ENCODE results near the gene TBL1X. TPM values are rescaled to one million over a fixed set of nuclear protein-coding genes. Genes with fewer than 3 reads are reported as not detected.

Gene TBL1X
- polyA plus RNA-seq, 1 donor (not counting 4 experiments of a cell fraction or from before 2014, with no cell fraction given), result 2.2 TPM

DNA sequence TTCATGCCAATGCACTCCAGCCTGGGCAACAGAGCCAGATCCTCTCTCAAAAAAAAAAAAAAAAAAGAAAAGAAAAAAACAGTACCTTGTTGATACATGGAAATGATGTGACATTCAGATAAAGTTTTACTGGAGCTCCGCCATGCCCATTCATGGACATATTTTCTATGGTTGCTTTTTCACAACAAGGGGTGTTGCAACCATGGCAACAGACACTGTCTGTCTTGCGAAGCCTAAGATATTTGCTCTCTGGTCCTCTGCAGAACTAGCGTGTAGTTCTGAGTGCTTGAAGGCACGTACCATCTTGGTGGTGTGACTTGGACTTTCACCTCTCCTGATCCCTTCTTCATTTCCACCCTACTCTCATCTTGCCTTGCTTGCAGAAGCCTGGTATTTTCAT is 53.2 kb downstream of the TBL1X start:
- DNase-seq (ENCODE audit: low read depth, low spot score) (no peak), FAIRE-seq (no peak)
- H4K20me1 ChIP-seq (ENCODE audit: control insufficient read depth, extremely low read depth, insufficient read depth, low read length), result no peaks in the 10 kb centered on the region
- H3K4me2 ChIP-seq (ENCODE audit: control insufficient read depth, extremely low read depth, insufficient read depth, low read depth, low read length), result no peak overlapping the region
- H3K27ac ChIP-seq (ENCODE audit: control insufficient read depth, insufficient read depth, low read length), result no peak overlapping the region
- TF ChIP-seq EZH2 (IDR thresholded peaks at IDR 0.05; ENCODE audit: low read length), result no peak
- H3K79me2 ChIP-seq (ENCODE audit: control insufficient read depth, insufficient read depth, low read length), result no peaks in the 10 kb centered on the region
- H2AFZ ChIP-seq (ENCODE audit: control insufficient read depth, low read length), result no peak overlapping the region
- H3K27me3 ChIP-seq (ENCODE audit: control insufficient read depth, extremely low read depth, insufficient read depth, low read length), result no peaks in the 10 kb centered on the region
- H3K4me3 ChIP-seq (ENCODE audit: control insufficient read depth in 2 of 3, extremely low read depth in 1 of 3, insufficient read depth in 2 of 3, low read depth in 1 of 3, low read length in 3 of 3), result no peak overlapping the region
- no peaks in the 10 kb centered on the region for H3K4me1 ChIP-seq (ENCODE audit: control insufficient read depth, extremely low read depth, insufficient read depth, low read length)
- no peaks in the 10 kb centered on the region for H3K36me3 ChIP-seq (ENCODE audit: control insufficient read depth in 2 of 2, extremely low read depth in 1 of 2, insufficient read depth in 2 of 2, low read length in 2 of 2)
- dilution Hi-C loops (cut with MboI; ENCODE audit: extremely low pct_ligation_motif_present, low sequenced_read_pairs), result no loop called here
- H3K9ac ChIP-seq (ENCODE audit: control insufficient read depth, extremely low read depth, insufficient read depth, low read length), result no peak overlapping the region
- no peaks in the 10 kb centered on the region for H3K9me3 ChIP-seq (ENCODE audit: control insufficient read depth, low read depth, low read length)
- H3K9me1 ChIP-seq (ENCODE audit: control insufficient read depth, extremely low read depth, insufficient read depth, low read length), result no peaks in the 10 kb centered on the region

- dilution Hi-C loops (cut with MboI; ENCODE audit: extremely low pct_ligation_motif_present, low sequenced_read_pairs), result no loop called here
- no peak overlapping the region for H3K4me2 ChIP-seq (ENCODE audit: control insufficient read depth, extremely low read depth, insufficient read depth, low read depth, low read length)
- no peaks in the 10 kb centered on the region for H4K20me1 ChIP-seq (ENCODE audit: control insufficient read depth, extremely low read depth, insufficient read depth, low read length)
- no peaks in the 10 kb centered on the region for H3K9me3 ChIP-seq (ENCODE audit: control insufficient read depth, low read depth, low read length)
- no peaks in the 10 kb centered on the region for H3K36me3 ChIP-seq (ENCODE audit: control insufficient read depth in 2 of 2, extremely low read depth in 1 of 2, insufficient read depth in 2 of 2, low read length in 2 of 2)
- no peak overlapping the region for H3K27ac ChIP-seq (ENCODE audit: control insufficient read depth, insufficient read depth, low read length)
- FAIRE-seq (no peak), DNase-seq (ENCODE audit: low read depth, low spot score) (no peak)
- no peak overlapping the region for H2AFZ ChIP-seq (ENCODE audit: control insufficient read depth, low read length)
- no peaks in the 10 kb centered on the region for H3K4me1 ChIP-seq (ENCODE audit: control insufficient read depth, extremely low read depth, insufficient read depth, low read length)
- H3K9ac ChIP-seq (ENCODE audit: control insufficient read depth, extremely low read depth, insufficient read depth, low read length), result no peak overlapping the region
- TF ChIP-seq CTCF (optimal IDR thresholded peaks at IDR 0.05 in 1 of 3, IDR thresholded peaks at IDR 0.05 in 1 of 3, conservative IDR thresholded peaks at IDR 0.05 in 1 of 3; ENCODE audit: extremely low read depth in 1 of 3, insufficient read depth in 2 of 3, low read length in 3 of 3) (no peak), EZH2 (IDR thresholded peaks at IDR 0.05; ENCODE audit: low read length) (no peak)
- H3K79me2 ChIP-seq (ENCODE audit: control insufficient read depth, insufficient read depth, low read length), result no peaks in the 10 kb centered on the region
- no peak overlapping the region for H3K4me3 ChIP-seq (ENCODE audit: control insufficient read depth in 2 of 3, extremely low read depth in 1 of 3, insufficient read depth in 2 of 3, low read depth in 1 of 3, low read length in 3 of 3)
- no peaks in the 10 kb centered on the region for H3K9me1 ChIP-seq (ENCODE audit: control insufficient read depth, extremely low read depth, insufficient read depth, low read length)
- H3K27me3 ChIP-seq (ENCODE audit: control insufficient read depth, extremely low read depth, insufficient read depth, low read length), result no peaks in the 10 kb centered on the region
These were observed 54.0 kb downstream of the TBL1X start for GRCh38 chrX:9518889-9519288.

DNA sequence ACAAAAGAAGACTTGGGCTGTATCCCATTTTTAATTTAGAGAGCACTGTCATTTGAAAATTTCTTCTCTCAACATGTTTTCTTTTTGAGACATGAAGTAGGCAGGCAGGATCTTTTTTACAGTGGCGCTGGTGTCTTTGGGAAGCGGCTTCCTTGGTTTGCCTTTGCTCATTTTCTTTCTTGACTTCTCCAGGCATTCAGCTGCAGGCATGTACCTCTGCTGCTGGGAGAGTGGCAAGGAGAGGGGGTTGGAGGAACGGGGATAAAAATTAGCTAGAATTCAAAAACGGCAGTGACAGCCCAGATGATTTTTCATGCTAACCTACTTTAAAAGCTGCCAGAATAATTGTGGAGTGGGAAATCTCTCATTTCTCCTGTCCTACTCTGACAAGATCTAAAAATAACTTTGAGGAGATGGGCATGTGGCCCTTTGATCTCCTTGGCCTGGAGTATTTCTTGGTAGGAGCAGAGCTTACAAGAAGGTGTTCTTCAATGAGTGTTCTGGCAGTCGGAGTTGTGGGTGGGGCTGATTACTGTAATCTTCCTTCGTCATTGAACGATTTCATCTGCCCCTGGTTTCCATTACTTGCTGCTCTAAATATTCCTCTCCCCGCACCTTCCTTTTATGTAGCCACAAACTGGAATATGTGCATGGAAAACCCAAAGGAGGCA is 54.8 kb downstream of the TBL1X start:
- H3K4me1 ChIP-seq (ENCODE audit: control insufficient read depth, extremely low read depth, insufficient read depth, low read length), result no peaks in the 10 kb centered on the region
- FAIRE-seq (no peak), DNase-seq (ENCODE audit: low read depth, low spot score) (no peak)
- dilution Hi-C loops (cut with MboI; ENCODE audit: extremely low pct_ligation_motif_present, low sequenced_read_pairs), result no loop called here
- TF ChIP-seq CTCF (optimal IDR thresholded peaks at IDR 0.05 in 1 of 3, IDR thresholded peaks at IDR 0.05 in 1 of 3, conservative IDR thresholded peaks at IDR 0.05 in 1 of 3; ENCODE audit: extremely low read depth in 1 of 3, insufficient read depth in 2 of 3, low read length in 3 of 3) (no peak), EZH2 (IDR thresholded peaks at IDR 0.05; ENCODE audit: low read length) (no peak)
- H3K79me2 ChIP-seq (ENCODE audit: control insufficient read depth, insufficient read depth, low read length), result no peaks in the 10 kb centered on the region
- no peak overlapping the region for H3K4me3 ChIP-seq (ENCODE audit: control insufficient read depth in 2 of 3, extremely low read depth in 1 of 3, insufficient read depth in 2 of 3, low read depth in 1 of 3, low read length in 3 of 3)
- no peaks in the 10 kb centered on the region for H3K27me3 ChIP-seq (ENCODE audit: control insufficient read depth, extremely low read depth, insufficient read depth, low read length)
- H3K9ac ChIP-seq (ENCODE audit: control insufficient read depth, extremely low read depth, insufficient read depth, low read length), result no peak overlapping the region
- H3K4me2 ChIP-seq (ENCODE audit: control insufficient read depth, extremely low read depth, insufficient read depth, low read depth, low read length), result no peak overlapping the region
- H3K36me3 ChIP-seq (ENCODE audit: control insufficient read depth in 2 of 2, extremely low read depth in 1 of 2, insufficient read depth in 2 of 2, low read length in 2 of 2), result no peaks in the 10 kb centered on the region
- no peaks in the 10 kb centered on the region for H4K20me1 ChIP-seq (ENCODE audit: control insufficient read depth, extremely low read depth, insufficient read depth, low read length)
- H3K27ac ChIP-seq (ENCODE audit: control insufficient read depth, insufficient read depth, low read length), result no peak overlapping the region
- H3K9me3 ChIP-seq (ENCODE audit: control insufficient read depth, low read depth, low read length), result no peaks in the 10 kb centered on the region
- no peak overlapping the region for H2AFZ ChIP-seq (ENCODE audit: control insufficient read depth, low read length)
- no peaks in the 10 kb centered on the region for H3K9me1 ChIP-seq (ENCODE audit: control insufficient read depth, extremely low read depth, insufficient read depth, low read length)

All from keratinocyte (primary cell).